Lower leg skin (tissue), 3 donors: ENCODE measurements around the gene SIGLEC15.

ENCODE experiments used
- POLR2A ChIP-seq, 2 donors: fragments of 450-650 bp; IDR thresholded peaks; one replicate each; pipeline ENCODE4 v1.6.1; 2016 to 2017; ENCODE audit warnings: antibody characterized with exemption in 2 of 2, mild to moderate bottlenecking in 1 of 2, moderate library complexity in 1 of 2
- TF ChIP-seq, protein P1 (sequence below), 3 donors: fragments of 450-650 bp; IDR thresholded peaks; one replicate each; pipeline ENCODE4 v1.5.1; 2016; ENCODE audit warnings: antibody characterized with exemption in 3 of 3, mild to moderate bottlenecking in 3 of 3, moderate library complexity in 2 of 3

DNA sequence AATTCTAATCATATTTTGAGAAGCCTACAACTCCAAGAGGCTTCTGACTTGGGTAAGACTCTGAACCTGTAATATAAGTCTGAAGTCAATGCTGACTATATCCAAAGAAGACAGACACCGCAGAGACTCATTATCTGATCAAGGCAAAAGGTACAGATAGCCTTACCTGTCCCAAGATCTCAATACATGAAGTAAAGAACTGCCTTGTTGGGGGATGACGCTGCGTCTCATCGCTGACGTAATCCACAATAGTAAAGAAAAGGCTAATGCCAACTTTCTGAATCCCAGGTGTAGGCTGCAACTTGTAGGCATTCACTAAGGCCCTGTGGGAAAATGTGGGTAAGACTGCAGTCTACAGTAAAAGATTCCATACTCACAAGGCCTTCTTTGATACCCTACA is 62.1 kb downstream of the SIGLEC15 start:
- TF ChIP-seq, protein P1, sequence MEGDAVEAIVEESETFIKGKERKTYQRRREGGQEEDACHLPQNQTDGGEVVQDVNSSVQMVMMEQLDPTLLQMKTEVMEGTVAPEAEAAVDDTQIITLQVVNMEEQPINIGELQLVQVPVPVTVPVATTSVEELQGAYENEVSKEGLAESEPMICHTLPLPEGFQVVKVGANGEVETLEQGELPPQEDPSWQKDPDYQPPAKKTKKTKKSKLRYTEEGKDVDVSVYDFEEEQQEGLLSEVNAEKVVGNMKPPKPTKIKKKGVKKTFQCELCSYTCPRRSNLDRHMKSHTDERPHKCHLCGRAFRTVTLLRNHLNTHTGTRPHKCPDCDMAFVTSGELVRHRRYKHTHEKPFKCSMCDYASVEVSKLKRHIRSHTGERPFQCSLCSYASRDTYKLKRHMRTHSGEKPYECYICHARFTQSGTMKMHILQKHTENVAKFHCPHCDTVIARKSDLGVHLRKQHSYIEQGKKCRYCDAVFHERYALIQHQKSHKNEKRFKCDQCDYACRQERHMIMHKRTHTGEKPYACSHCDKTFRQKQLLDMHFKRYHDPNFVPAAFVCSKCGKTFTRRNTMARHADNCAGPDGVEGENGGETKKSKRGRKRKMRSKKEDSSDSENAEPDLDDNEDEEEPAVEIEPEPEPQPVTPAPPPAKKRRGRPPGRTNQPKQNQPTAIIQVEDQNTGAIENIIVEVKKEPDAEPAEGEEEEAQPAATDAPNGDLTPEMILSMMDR (IDR thresholded peaks at IDR 0.05) = no peak
- no peak for TF ChIP-seq POLR2A (IDR thresholded peaks at IDR 0.05)
